Ishikawa (cell line): ENCODE data around the gene PDE10A.

Experiments used
- CEBPB ChIP-seq: IDR thresholded peaks from 2 replicates; pipeline ENCODE4 v1.6.1; 2012
- CREB1 ChIP-seq: IDR thresholded peaks from 2 replicates; pipeline ENCODE4 v1.6.1; 2012; ENCODE audit warnings: low read depth
- EGR1 ChIP-seq: IDR thresholded peaks from 2 replicates; pipeline ENCODE4 v1.6.1; 2012
- EP300 ChIP-seq: IDR thresholded peaks from 2 replicates; pipeline ENCODE4 v1.6.1; 2012; ENCODE audit warnings: borderline replicate concordance
- FOXM1 ChIP-seq: IDR thresholded peaks from 2 replicates; pipeline ENCODE4 v1.6.1; 2012; ENCODE audit warnings: low read depth, borderline replicate concordance
- NFIC ChIP-seq: IDR thresholded peaks from 2 replicates; pipeline ENCODE4 v1.6.1; 2012
- RAD21 ChIP-seq: IDR thresholded peaks from 2 replicates; pipeline ENCODE4 v1.6.1; 2012; ENCODE audit warnings: low read depth
- TAF1 ChIP-seq: IDR thresholded peaks from 2 replicates; pipeline ENCODE4 v1.6.1; 2012; ENCODE audit warnings: low read depth, mild to moderate bottlenecking
- TCF12 ChIP-seq: IDR thresholded peaks from 2 replicates; pipeline ENCODE4 v1.6.1; 2012; ENCODE audit warnings: low read depth
- TEAD4 ChIP-seq: IDR thresholded peaks from 2 replicates; pipeline ENCODE4 v1.6.1; 2012
- USF1 ChIP-seq: IDR thresholded peaks from 2 replicates; pipeline ENCODE4 v1.6.1; 2012
- YY1 ChIP-seq: IDR thresholded peaks from 2 replicates; pipeline ENCODE4 v1.6.1; 2012; ENCODE audit warnings: low read depth
- ZBTB7A ChIP-seq: IDR thresholded peaks from 2 replicates; pipeline ENCODE4 v1.6.1; 2012; ENCODE audit warnings: low read depth
- TF ChIP-seq, protein P1 (sequence below): IDR thresholded peaks from 2 replicates; pipeline ENCODE4 v1.6.1; 2012; ENCODE audit warnings: low read depth, mild to moderate bottlenecking
- TF ChIP-seq, protein P2 (sequence below): IDR thresholded peaks from 2 replicates; pipeline ENCODE4 v1.6.1; 2012

Gene PDE10A

DNA sequence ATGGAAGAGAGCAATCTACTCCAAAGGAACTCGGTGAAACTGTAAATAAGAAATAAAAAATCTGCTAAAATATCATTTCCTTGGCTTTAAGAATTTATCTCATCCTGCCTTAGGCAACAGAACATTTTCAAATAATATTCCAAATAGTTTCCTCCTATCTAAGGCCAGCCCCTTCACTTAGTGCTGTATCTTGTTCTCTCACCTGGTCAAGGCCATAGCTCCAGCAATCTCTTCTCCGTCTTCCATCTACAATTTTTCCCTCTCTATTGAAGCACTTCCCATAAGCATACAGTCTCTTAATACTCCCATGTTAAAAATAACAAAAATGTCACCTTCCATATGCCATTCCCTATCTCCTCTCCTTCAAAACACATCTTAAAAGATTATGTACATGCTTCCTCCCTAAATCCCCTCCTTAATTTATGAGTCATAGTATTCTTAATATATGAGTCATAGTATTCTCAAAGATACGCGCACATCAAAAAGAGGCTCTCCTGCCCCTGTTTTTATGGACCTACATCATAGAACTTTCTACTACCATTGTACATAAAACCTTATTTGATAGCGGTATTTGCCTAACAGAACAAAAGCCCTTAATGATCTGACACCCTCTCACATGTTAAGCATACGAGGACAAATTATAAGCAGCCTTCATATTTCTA, 146.9 kb downstream of the PDE10A start:
- TF ChIP-seq NFIC, result no peak
- TF ChIP-seq ZBTB7A, result no peak
- no peak for TF ChIP-seq RAD21
- no peak for TF ChIP-seq EGR1
- TF ChIP-seq CEBPB, result no peak
- no peak for TF ChIP-seq TAF1
- TF ChIP-seq FOXM1, result no peak

DNA sequence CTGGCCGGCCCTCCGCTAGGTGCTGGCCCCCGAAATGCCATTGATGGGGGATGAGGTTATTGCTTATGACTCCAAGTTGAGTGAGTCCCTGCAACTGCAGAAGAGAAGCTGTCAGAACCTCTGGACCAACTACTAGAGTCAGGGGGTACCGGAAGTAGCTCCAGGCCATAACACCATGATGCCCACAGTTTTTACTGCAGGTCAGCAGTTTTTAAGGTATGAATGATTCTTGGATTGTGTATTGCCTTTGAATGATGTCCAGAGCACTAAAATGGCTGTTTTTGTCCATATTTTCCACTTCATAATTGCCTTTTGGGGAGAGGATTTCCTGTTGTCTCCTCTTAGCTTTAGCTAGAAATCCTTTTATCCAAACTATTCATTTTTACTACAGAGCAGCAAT, 148.4 kb downstream of the PDE10A start:
- no peak for TF ChIP-seq ZBTB7A

DNA sequence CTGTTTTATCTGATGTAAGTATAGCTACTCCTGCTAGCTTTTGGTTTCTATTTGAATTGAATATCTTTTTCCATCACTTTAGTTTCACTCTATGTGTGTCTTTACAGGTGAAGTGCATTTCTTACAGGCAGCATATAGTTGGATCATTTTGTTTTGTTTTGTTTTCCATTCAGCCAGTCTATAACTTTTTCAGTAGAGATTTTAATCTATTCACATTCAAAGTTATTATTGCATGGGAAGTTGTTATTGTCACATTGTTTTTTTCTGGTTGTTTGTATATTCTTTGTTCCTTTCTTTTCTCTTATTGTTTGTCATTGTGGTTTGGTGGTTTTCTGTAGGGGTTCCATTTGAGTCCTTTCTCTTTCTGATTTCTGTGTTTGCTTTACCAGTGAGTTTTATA, 151.2 kb downstream of the PDE10A start:
- TF ChIP-seq NFIC, result no peak
- no peak for TF ChIP-seq ZBTB7A
- TF ChIP-seq CEBPB, result no peak
- TF ChIP-seq TEAD4, result no peak
- no peak for TF ChIP-seq YY1
- TF ChIP-seq CREB1, result no peak
- no peak for TF ChIP-seq FOXM1
- no peak for TF ChIP-seq EGR1
- no peak for TF ChIP-seq RAD21
- TF ChIP-seq, protein P1, sequence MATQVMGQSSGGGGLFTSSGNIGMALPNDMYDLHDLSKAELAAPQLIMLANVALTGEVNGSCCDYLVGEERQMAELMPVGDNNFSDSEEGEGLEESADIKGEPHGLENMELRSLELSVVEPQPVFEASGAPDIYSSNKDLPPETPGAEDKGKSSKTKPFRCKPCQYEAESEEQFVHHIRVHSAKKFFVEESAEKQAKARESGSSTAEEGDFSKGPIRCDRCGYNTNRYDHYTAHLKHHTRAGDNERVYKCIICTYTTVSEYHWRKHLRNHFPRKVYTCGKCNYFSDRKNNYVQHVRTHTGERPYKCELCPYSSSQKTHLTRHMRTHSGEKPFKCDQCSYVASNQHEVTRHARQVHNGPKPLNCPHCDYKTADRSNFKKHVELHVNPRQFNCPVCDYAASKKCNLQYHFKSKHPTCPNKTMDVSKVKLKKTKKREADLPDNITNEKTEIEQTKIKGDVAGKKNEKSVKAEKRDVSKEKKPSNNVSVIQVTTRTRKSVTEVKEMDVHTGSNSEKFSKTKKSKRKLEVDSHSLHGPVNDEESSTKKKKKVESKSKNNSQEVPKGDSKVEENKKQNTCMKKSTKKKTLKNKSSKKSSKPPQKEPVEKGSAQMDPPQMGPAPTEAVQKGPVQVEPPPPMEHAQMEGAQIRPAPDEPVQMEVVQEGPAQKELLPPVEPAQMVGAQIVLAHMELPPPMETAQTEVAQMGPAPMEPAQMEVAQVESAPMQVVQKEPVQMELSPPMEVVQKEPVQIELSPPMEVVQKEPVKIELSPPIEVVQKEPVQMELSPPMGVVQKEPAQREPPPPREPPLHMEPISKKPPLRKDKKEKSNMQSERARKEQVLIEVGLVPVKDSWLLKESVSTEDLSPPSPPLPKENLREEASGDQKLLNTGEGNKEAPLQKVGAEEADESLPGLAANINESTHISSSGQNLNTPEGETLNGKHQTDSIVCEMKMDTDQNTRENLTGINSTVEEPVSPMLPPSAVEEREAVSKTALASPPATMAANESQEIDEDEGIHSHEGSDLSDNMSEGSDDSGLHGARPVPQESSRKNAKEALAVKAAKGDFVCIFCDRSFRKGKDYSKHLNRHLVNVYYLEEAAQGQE, result no peak
- TF ChIP-seq TAF1, result no peak
- no peak for TF ChIP-seq TCF12
- TF ChIP-seq USF1, result no peak
- TF ChIP-seq, protein P2, sequence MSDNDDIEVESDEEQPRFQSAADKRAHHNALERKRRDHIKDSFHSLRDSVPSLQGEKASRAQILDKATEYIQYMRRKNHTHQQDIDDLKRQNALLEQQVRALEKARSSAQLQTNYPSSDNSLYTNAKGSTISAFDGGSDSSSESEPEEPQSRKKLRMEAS, result no peak
- no peak for TF ChIP-seq EP300

GRCh38 chr6:165508321-165508869, 154.6 kb downstream of the PDE10A start:
- no peak for TF ChIP-seq EGR1
- TF ChIP-seq YY1, result no peak
- TF ChIP-seq, protein P1, result no peak
- TF ChIP-seq, protein P2, result no peak
- TF ChIP-seq NFIC, result no peak
- TF ChIP-seq RAD21, result no peak
- no peak for TF ChIP-seq CREB1
- no peak for TF ChIP-seq ZBTB7A
- TF ChIP-seq TAF1, result no peak
- TF ChIP-seq TCF12, result no peak
- TF ChIP-seq CEBPB, result no peak
- TF ChIP-seq TEAD4, result no peak
- TF ChIP-seq USF1, result no peak

GRCh38 chr6:165506657-165507056, 156.4 kb downstream of the PDE10A start:
- no peak for TF ChIP-seq ZBTB7A
- no peak for TF ChIP-seq YY1
- TF ChIP-seq, protein P2, result no peak
- no peak for TF ChIP-seq FOXM1
- no peak for TF ChIP-seq RAD21
- no peak for TF ChIP-seq EP300
- TF ChIP-seq TAF1, result no peak
- TF ChIP-seq, protein P1, result no peak
- no peak for TF ChIP-seq EGR1
- no peak for TF ChIP-seq CREB1
- TF ChIP-seq NFIC, result no peak
- no peak for TF ChIP-seq TCF12
- no peak for TF ChIP-seq TEAD4
- no peak for TF ChIP-seq CEBPB
